ENCODE measurements around the gene TAGAP. TPM values are rescaled to one million over a fixed set of nuclear protein-coding genes. Genes with fewer than 3 reads are reported as not detected.
"Not testable (repeated sequence)": the region's sequence is repeated elsewhere in the genome, so short reads cannot be mapped to it uniquely, and the experiment has no call there.

The TAGAP gene
- polyA plus RNA-seq, 1 donor (not counting 4 experiments of a cell fraction or from before 2014, with no cell fraction given) = 0.08 TPM

GRCh38 chr6:158993639-158994038 lies 51.2 kb downstream of the TAGAP start:
- H3K4me3 ChIP-seq (ENCODE audit: control insufficient read depth in 2 of 3, extremely low read depth in 1 of 3, insufficient read depth in 2 of 3, low read depth in 1 of 3, low read length in 3 of 3) = no peak overlapping the region
- H3K9me1 ChIP-seq (ENCODE audit: control insufficient read depth, extremely low read depth, insufficient read depth, low read length) = no peaks in the 10 kb centered on the region
- peaks cover 8% of the 10 kb centered on the region for H3K79me2 ChIP-seq (ENCODE audit: control insufficient read depth, insufficient read depth, low read length)
- no peaks in the 10 kb centered on the region for H3K9me3 ChIP-seq (ENCODE audit: control insufficient read depth, low read depth, low read length)
- H3K4me1 ChIP-seq (ENCODE audit: control insufficient read depth, extremely low read depth, insufficient read depth, low read length) = peaks cover 16% of the 10 kb centered on the region
- no peak overlapping the region for H2AFZ ChIP-seq (ENCODE audit: control insufficient read depth, low read length)
- H4K20me1 ChIP-seq (ENCODE audit: control insufficient read depth, extremely low read depth, insufficient read depth, low read length) = no peaks in the 10 kb centered on the region
- FAIRE-seq = no peak
- no peaks in the 10 kb centered on the region for H3K36me3 ChIP-seq (ENCODE audit: control insufficient read depth in 2 of 2, extremely low read depth in 1 of 2, insufficient read depth in 2 of 2, low read length in 2 of 2)
- H3K4me2 ChIP-seq (ENCODE audit: control insufficient read depth, extremely low read depth, insufficient read depth, low read depth, low read length) = no peak overlapping the region
- dilution Hi-C loops (cut with MboI; ENCODE audit: extremely low pct_ligation_motif_present, low sequenced_read_pairs) = no loop called here
- H3K9ac ChIP-seq (ENCODE audit: control insufficient read depth, extremely low read depth, insufficient read depth, low read length) = no peak overlapping the region
- no peak for TF ChIP-seq EZH2 (IDR thresholded peaks at IDR 0.05; ENCODE audit: low read length)
- no peak for TF ChIP-seq CTCF (optimal IDR thresholded peaks at IDR 0.05 in 1 of 3, IDR thresholded peaks at IDR 0.05 in 1 of 3, conservative IDR thresholded peaks at IDR 0.05 in 1 of 3; ENCODE audit: extremely low read depth in 1 of 3, insufficient read depth in 2 of 3, low read length in 3 of 3)
- no peak for DNase-seq (ENCODE audit: low read depth, low spot score)
- H3K27ac ChIP-seq (ENCODE audit: control insufficient read depth, insufficient read depth, low read length) = no peak overlapping the region
- H3K27me3 ChIP-seq (ENCODE audit: control insufficient read depth, extremely low read depth, insufficient read depth, low read length) = no peaks in the 10 kb centered on the region

GRCh38 chr6:158991017-158991723 lies 53.6 kb downstream of the TAGAP start:
- no peak for FAIRE-seq
- no peak overlapping the region for H3K4me3 ChIP-seq (ENCODE audit: control insufficient read depth in 2 of 3, extremely low read depth in 1 of 3, insufficient read depth in 2 of 3, low read depth in 1 of 3, low read length in 3 of 3)
- dilution Hi-C loops (cut with MboI; ENCODE audit: extremely low pct_ligation_motif_present, low sequenced_read_pairs) = no loop called here
- H3K9ac ChIP-seq (ENCODE audit: control insufficient read depth, extremely low read depth, insufficient read depth, low read length) = no peak overlapping the region
- H3K27me3 ChIP-seq (ENCODE audit: control insufficient read depth, extremely low read depth, insufficient read depth, low read length) = no peaks in the 10 kb centered on the region
- no peak overlapping the region for H2AFZ ChIP-seq (ENCODE audit: control insufficient read depth, low read length)
- H3K27ac ChIP-seq (ENCODE audit: control insufficient read depth, insufficient read depth, low read length) = peak overlapping the region; percentile 75
- H3K4me1 ChIP-seq (ENCODE audit: control insufficient read depth, extremely low read depth, insufficient read depth, low read length) = peaks cover 16% of the 10 kb centered on the region
- no peaks in the 10 kb centered on the region for H3K9me3 ChIP-seq (ENCODE audit: control insufficient read depth, low read depth, low read length)
- H3K36me3 ChIP-seq (ENCODE audit: control insufficient read depth in 2 of 2, extremely low read depth in 1 of 2, insufficient read depth in 2 of 2, low read length in 2 of 2) = no peaks in the 10 kb centered on the region
- no peak for DNase-seq (ENCODE audit: low read depth, low spot score)
- peak overlapping the region; percentile 54 for H3K4me2 ChIP-seq (ENCODE audit: control insufficient read depth, extremely low read depth, insufficient read depth, low read depth, low read length)
- no peaks in the 10 kb centered on the region for H4K20me1 ChIP-seq (ENCODE audit: control insufficient read depth, extremely low read depth, insufficient read depth, low read length)
- peaks cover 1% of the 10 kb centered on the region for H3K79me2 ChIP-seq (ENCODE audit: control insufficient read depth, insufficient read depth, low read length)
- H3K9me1 ChIP-seq (ENCODE audit: control insufficient read depth, extremely low read depth, insufficient read depth, low read length) = no peaks in the 10 kb centered on the region
- TF ChIP-seq CTCF (optimal IDR thresholded peaks at IDR 0.05 in 1 of 3, IDR thresholded peaks at IDR 0.05 in 1 of 3, conservative IDR thresholded peaks at IDR 0.05 in 1 of 3; ENCODE audit: extremely low read depth in 1 of 3, insufficient read depth in 2 of 3, low read length in 3 of 3) = peak in 2 of 3 experiments; percentile 25 to 35
- TF ChIP-seq EZH2 (IDR thresholded peaks at IDR 0.05; ENCODE audit: low read length) = no peak

DNA sequence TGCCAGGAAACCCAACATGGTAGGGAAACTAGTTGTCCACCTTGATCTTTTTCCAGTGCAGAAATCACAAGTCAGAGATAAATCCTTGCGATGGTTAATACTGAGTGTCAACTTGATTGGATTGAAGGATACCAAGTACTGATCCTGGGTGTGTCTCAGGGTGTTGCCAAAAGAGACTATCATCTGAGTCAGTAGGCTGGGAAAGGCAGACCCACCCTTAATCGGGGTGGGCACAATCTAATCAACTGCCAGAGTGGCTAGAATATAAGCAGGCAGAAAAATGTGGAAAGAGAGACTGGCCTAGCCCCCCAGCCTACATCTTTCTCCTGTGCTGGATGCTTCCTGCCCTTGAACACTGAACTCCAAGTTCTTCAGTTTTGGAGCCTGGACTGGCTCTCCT lies 55.1 kb downstream of the TAGAP start:
- H3K4me3 ChIP-seq (ENCODE audit: control insufficient read depth in 2 of 3, extremely low read depth in 1 of 3, insufficient read depth in 2 of 3, low read depth in 1 of 3, low read length in 3 of 3); H3K79me2 ChIP-seq (ENCODE audit: control insufficient read depth, insufficient read depth, low read length); H3K4me2 ChIP-seq (ENCODE audit: control insufficient read depth, extremely low read depth, insufficient read depth, low read depth, low read length); H3K27me3 ChIP-seq (ENCODE audit: control insufficient read depth, extremely low read depth, insufficient read depth, low read length); H3K9me3 ChIP-seq (ENCODE audit: control insufficient read depth, low read depth, low read length); H3K27ac ChIP-seq (ENCODE audit: control insufficient read depth, insufficient read depth, low read length); DNase-seq (ENCODE audit: low read depth, low spot score); H2AFZ ChIP-seq (ENCODE audit: control insufficient read depth, low read length); H3K9ac ChIP-seq (ENCODE audit: control insufficient read depth, extremely low read depth, insufficient read depth, low read length); H3K36me3 ChIP-seq (ENCODE audit: control insufficient read depth in 2 of 2, extremely low read depth in 1 of 2, insufficient read depth in 2 of 2, low read length in 2 of 2); H4K20me1 ChIP-seq (ENCODE audit: control insufficient read depth, extremely low read depth, insufficient read depth, low read length); H3K9me1 ChIP-seq (ENCODE audit: control insufficient read depth, extremely low read depth, insufficient read depth, low read length); dilution Hi-C loops (cut with MboI; ENCODE audit: extremely low pct_ligation_motif_present, low sequenced_read_pairs): not testable (repeated sequence)
- H3K4me1 ChIP-seq (ENCODE audit: control insufficient read depth, extremely low read depth, insufficient read depth, low read length) = peaks cover 12% of the 10 kb centered on the region
- peak; percentile 13 for FAIRE-seq

Data from keratinocyte (primary cell).